GM12873 (cell line): ENCODE results near the gene MRGPRX4.

Experiments
- CTCF ChIP-seq: IDR thresholded peaks from 2 replicates; pipeline ENCODE4 v1.5.1; 2012; ENCODE audit warnings: low read depth, mild to moderate bottlenecking, moderate library complexity, low read length, control low read depth; ENCODE audit not compliant: insufficient read depth; ENCODE audit errors: missing control alignments

Gene MRGPRX4

GRCh38 chr11:18145837-18146236, 26.8 kb upstream of the MRGPRX4 start:
- TF ChIP-seq CTCF, result no peak

- no peak for TF ChIP-seq CTCF
Observed at GRCh38 chr11:18151581-18151980, 21.1 kb upstream of the MRGPRX4 start.

GRCh38 chr11:18168372-18168771, 4.3 kb upstream of the MRGPRX4 start:
- no peak for TF ChIP-seq CTCF

DNA sequence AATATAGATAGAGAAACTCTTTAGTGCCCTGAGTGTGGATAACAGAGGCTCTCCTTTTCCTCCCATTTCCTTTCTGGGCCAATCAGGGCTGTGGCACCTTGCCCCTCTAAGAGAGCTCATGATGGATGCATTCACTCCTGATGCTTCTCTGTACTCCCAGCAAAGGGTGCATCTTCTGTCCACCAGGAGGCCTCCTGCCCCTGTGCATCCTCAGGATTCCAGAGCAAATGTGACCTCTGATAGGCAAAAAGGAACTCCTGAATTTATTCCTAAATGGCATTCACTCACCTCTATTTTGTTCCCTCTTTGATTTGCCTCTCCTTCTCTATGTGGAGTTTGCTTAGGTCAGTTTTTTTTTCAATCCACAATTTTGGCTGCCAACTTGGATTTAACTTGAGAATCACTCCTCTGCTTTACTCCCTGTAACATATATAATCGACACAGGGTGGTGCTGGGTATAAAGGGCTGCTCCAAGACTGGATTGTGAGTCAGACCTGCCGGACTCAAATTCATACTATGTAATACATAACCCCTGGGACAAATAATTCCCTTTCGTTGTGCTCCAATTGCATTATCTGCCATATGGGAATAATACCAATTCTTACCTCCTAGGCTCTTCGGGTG, 1.1 kb upstream of the MRGPRX4 start:
- TF ChIP-seq CTCF, result peak; percentile 70

DNA sequence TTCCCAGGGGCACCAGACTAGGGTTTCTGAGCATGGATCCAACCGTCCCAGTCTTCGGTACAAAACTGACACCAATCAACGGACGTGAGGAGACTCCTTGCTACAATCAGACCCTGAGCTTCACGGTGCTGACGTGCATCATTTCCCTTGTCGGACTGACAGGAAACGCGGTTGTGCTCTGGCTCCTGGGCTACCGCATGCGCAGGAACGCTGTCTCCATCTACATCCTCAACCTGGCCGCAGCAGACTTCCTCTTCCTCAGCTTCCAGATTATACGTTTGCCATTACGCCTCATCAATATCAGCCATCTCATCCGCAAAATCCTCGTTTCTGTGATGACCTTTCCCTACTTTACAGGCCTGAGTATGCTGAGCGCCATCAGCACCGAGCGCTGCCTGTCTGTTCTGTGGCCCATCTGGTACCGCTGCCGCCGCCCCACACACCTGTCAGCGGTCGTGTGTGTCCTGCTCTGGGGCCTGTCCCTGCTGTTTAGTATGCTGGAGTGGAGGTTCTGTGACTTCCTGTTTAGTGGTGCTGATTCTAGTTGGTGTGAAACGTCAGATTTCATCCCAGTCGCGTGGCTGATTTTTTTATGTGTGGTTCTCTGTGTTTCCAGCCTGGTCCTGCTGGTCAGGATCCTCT, 709 bp downstream of the MRGPRX4 start:
- no peak for TF ChIP-seq CTCF

DNA sequence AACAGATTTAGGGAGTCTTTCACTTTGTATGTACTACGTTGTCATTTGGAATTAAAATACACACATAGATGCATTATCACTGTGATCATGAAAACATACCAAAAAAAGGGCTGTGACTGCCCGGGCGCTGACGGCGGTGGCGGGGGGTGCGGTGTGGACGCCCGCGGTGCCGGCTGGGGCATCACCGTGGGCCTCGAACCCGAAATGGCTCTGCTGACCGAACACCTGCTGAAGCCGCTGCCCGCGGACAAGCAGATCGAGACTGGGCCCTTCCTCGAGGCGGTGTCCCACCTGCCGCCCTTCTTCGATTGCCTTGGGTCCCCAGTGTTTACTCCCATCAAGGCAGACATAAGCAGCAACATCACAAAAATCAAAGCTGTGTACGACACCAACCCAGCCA, 16.2 kb downstream of the MRGPRX4 start:
- no peak for TF ChIP-seq CTCF

- TF ChIP-seq CTCF, result no peak
Observed at GRCh38 chr11:18191376-18191775, 18.7 kb downstream of the MRGPRX4 start.
